Neural cell (in vitro differentiated cells): ENCODE data around the gene KATNIP.

Source experiments
- EP300 ChIP-seq: fragments of 450-650 bp; conservative IDR thresholded peaks from 2 replicates; pipeline ENCODE4 v1.6.1; 2014; ENCODE audit warnings: antibody characterized with exemption, mild to moderate bottlenecking, moderate library complexity; ENCODE audit not compliant: poor library complexity, severe bottlenecking
- EZH2 ChIP-seq: fragments of 200-600, 300-800 bp; shearing (Covaris generic), sonication (generic); IDR thresholded peaks from 2 replicates; pipeline ENCODE4 v1.6.1; 2014; ENCODE audit warnings: antibody characterized with exemption, low read length, borderline replicate concordance, mild to moderate bottlenecking; ENCODE audit not compliant: insufficient read depth, poor library complexity, severe bottlenecking
- MXI1 ChIP-seq: fragments of 450-650 bp; conservative IDR thresholded peaks from 2 replicates; pipeline ENCODE4 v1.6.1; 2014; ENCODE audit warnings: antibody characterized with exemption, mild to moderate bottlenecking; ENCODE audit not compliant: poor library complexity, severe bottlenecking
- POLR2AphosphoS5 ChIP-seq: IDR thresholded peaks from 2 replicates; pipeline ENCODE4 v1.6.1; 2012
- RAD21 ChIP-seq: fragments of 450-650 bp; conservative IDR thresholded peaks from 2 replicates; pipeline ENCODE4 v1.6.1; 2014; ENCODE audit warnings: antibody characterized with exemption, mild to moderate bottlenecking, moderate library complexity
- TF ChIP-seq, protein P1 (sequence below): IDR thresholded peaks from 2 replicates; pipeline ENCODE4 v1.6.1; 2012; ENCODE audit warnings: borderline replicate concordance
- TF ChIP-seq, protein P2 (sequence below): fragments of 450-650 bp; IDR thresholded peaks from 2 replicates; pipeline ENCODE4 v1.5.1; 2014; ENCODE audit warnings: antibody characterized with exemption, mild to moderate bottlenecking, moderate library complexity; ENCODE audit not compliant: poor library complexity, severe bottlenecking

DNA sequence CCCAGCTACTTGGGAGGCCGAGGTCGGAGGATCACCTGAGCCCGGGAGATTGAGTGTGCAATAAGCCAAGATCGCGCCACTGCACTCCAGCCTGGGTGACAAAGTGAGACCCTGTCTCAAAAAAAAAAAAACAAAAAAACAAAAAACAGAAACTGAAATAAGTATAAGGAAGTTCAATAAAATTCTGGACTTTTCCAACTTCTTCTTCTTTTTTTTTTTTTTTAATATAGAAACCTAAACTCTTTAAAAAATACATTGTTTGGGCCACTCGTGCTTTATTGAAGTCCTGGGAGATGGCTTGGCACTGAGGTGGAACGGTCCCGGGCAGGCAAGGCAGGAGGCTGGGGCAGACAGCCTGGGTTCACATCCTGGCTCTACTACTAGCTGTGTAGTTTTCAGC, 36.8 kb downstream of the KATNIP start:
- TF ChIP-seq, protein P1, sequence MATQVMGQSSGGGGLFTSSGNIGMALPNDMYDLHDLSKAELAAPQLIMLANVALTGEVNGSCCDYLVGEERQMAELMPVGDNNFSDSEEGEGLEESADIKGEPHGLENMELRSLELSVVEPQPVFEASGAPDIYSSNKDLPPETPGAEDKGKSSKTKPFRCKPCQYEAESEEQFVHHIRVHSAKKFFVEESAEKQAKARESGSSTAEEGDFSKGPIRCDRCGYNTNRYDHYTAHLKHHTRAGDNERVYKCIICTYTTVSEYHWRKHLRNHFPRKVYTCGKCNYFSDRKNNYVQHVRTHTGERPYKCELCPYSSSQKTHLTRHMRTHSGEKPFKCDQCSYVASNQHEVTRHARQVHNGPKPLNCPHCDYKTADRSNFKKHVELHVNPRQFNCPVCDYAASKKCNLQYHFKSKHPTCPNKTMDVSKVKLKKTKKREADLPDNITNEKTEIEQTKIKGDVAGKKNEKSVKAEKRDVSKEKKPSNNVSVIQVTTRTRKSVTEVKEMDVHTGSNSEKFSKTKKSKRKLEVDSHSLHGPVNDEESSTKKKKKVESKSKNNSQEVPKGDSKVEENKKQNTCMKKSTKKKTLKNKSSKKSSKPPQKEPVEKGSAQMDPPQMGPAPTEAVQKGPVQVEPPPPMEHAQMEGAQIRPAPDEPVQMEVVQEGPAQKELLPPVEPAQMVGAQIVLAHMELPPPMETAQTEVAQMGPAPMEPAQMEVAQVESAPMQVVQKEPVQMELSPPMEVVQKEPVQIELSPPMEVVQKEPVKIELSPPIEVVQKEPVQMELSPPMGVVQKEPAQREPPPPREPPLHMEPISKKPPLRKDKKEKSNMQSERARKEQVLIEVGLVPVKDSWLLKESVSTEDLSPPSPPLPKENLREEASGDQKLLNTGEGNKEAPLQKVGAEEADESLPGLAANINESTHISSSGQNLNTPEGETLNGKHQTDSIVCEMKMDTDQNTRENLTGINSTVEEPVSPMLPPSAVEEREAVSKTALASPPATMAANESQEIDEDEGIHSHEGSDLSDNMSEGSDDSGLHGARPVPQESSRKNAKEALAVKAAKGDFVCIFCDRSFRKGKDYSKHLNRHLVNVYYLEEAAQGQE = no peak
- TF ChIP-seq, protein P2, sequence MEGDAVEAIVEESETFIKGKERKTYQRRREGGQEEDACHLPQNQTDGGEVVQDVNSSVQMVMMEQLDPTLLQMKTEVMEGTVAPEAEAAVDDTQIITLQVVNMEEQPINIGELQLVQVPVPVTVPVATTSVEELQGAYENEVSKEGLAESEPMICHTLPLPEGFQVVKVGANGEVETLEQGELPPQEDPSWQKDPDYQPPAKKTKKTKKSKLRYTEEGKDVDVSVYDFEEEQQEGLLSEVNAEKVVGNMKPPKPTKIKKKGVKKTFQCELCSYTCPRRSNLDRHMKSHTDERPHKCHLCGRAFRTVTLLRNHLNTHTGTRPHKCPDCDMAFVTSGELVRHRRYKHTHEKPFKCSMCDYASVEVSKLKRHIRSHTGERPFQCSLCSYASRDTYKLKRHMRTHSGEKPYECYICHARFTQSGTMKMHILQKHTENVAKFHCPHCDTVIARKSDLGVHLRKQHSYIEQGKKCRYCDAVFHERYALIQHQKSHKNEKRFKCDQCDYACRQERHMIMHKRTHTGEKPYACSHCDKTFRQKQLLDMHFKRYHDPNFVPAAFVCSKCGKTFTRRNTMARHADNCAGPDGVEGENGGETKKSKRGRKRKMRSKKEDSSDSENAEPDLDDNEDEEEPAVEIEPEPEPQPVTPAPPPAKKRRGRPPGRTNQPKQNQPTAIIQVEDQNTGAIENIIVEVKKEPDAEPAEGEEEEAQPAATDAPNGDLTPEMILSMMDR = no peak
- TF ChIP-seq POLR2AphosphoS5 (no peak), RAD21 (no peak), EZH2 (no peak), EP300 (no peak), MXI1 (no peak)
